IMR-90 (cell line): ENCODE measurements around the gene PVALEF. TPM values are rescaled to one million over a fixed set of nuclear protein-coding genes. Genes with fewer than 3 reads are reported as not detected.

Experiments used
- ATAC-seq: fragments of 200-7000 bp; cut with Tn5 transposase; 2 replicates; pipeline ENCODE4 v1.9.1; 2020; ENCODE audit warnings: low read depth, mild to moderate bottlenecking, moderate library complexity
- BruUV-seq: library from RNA; stranded (reverse); fragments of 400-500 nt; replicated peaks from 2 replicates; lab custom pipeline; 2021; lab: Mats Ljungman, UMichigan
- CTCF ChIA-PET: fragments of 300-600 bp; formaldehyde crosslinking; extraction: SDS; loops from one replicate; lab custom pipeline; 2021; ENCODE audit warnings: antibody characterized with exemption; lab: Yijun Ruan, JAX
- POLR2A ChIA-PET: fragments of 300-600 bp; sonication (Branson Sonifier 250); formaldehyde crosslinking; loops from one replicate; lab custom pipeline; 2022; ENCODE audit warnings: antibody characterized with exemption; ENCODE audit not compliant: unreplicated experiment; lab: Charles Lee
- DNase-seq: peaks from one replicate; pipeline ENCODE4 v3.0.0; 2013
- H2AFZ ChIP-seq: replicated peaks from 2 replicates; pipeline ENCODE3; 2013; ENCODE audit warnings: low read length, mild to moderate bottlenecking; ENCODE audit not compliant: poor library complexity
- H2AK5ac ChIP-seq: 2 replicates; pipeline ENCODE4 v1.6.1; 2013; ENCODE audit warnings: low read depth, low read length, inconsistent platforms
- H2AK9ac ChIP-seq: replicated peaks from 2 replicates; pipeline ENCODE3; 2013; ENCODE audit warnings: mild to moderate bottlenecking, low read depth, low read length, moderate library complexity; ENCODE audit not compliant: poor library complexity
- H2BK120ac ChIP-seq: 2 replicates; pipeline ENCODE4 v1.6.1; 2013; ENCODE audit warnings: low read depth, low read length, inconsistent platforms
- H2BK15ac ChIP-seq: 3 replicates; pipeline ENCODE4 v1.6.1; 2013; ENCODE audit warnings: low read depth, low read length, inconsistent platforms
- H2BK20ac ChIP-seq: 2 replicates; pipeline ENCODE4 v1.6.1; 2013; ENCODE audit warnings: low read depth, mild to moderate bottlenecking, inconsistent platforms, low read length, moderate library complexity
- H2BK5ac ChIP-seq: 2 replicates; pipeline ENCODE4 v1.6.1; 2013; ENCODE audit warnings: mild to moderate bottlenecking, low read depth, low read length, inconsistent platforms; ENCODE audit not compliant: poor library complexity, severe bottlenecking
- H3K14ac ChIP-seq: replicated peaks from 2 replicates; pipeline ENCODE4 v1.6.1; 2013; ENCODE audit warnings: low read depth, low read length, inconsistent platforms
- H3K18ac ChIP-seq: 2 replicates; pipeline ENCODE4 v1.6.1; 2013; ENCODE audit warnings: low read depth, low read length, control low read depth
- H3K23ac ChIP-seq: 2 replicates; pipeline ENCODE4 v1.6.1; 2013; ENCODE audit warnings: low read depth, low read length, inconsistent platforms
- H3K27ac ChIP-seq: 2 replicates; pipeline ENCODE4 v1.5.1; 2013; ENCODE audit warnings: mild to moderate bottlenecking, control low read depth, low read length; ENCODE audit not compliant: insufficient read depth
- H3K27me3 ChIP-seq: 2 replicates; pipeline ENCODE4 v1.6.1; 2013; ENCODE audit warnings: low read length; ENCODE audit not compliant: control insufficient read depth, insufficient read depth
- H3K36me3 ChIP-seq: 2 replicates; pipeline ENCODE4 v1.6.1; 2013; ENCODE audit warnings: low read length, mixed read lengths; ENCODE audit not compliant: control insufficient read depth, insufficient read depth
- H3K4ac ChIP-seq: 2 replicates; pipeline ENCODE4 v1.6.1; 2013; ENCODE audit warnings: low read depth, low read length, inconsistent platforms
- H3K4me1 ChIP-seq: 2 replicates; pipeline ENCODE4 v1.6.1; 2013; ENCODE audit warnings: low read length, mixed read lengths; ENCODE audit not compliant: control insufficient read depth, insufficient read depth
- H3K4me2 ChIP-seq: 2 replicates; pipeline ENCODE4 v1.6.1; 2013; ENCODE audit warnings: low read depth, mild to moderate bottlenecking, control low read depth, low read length, moderate library complexity
- H3K4me3 ChIP-seq: 2 replicates; pipeline ENCODE4 v1.5.1; 2013; ENCODE audit warnings: low read depth, mild to moderate bottlenecking, control low read depth, low read length, moderate library complexity; ENCODE audit not compliant: insufficient read depth
- H3K56ac ChIP-seq: 2 replicates; pipeline ENCODE4 v1.6.1; 2013; ENCODE audit warnings: low read length, inconsistent platforms; ENCODE audit not compliant: insufficient read depth; ENCODE audit errors: extremely low read depth
- H3K79me1 ChIP-seq, 2 experiments: 2 replicates each; pipeline ENCODE4 v1.6.1; 2013; ENCODE audit warnings: low read length in 2 of 2, inconsistent platforms in 1 of 2, low read depth in 1 of 2
- H3K9ac ChIP-seq: 2 replicates; pipeline ENCODE4 v1.6.1; 2013; ENCODE audit warnings: low read depth, low read length, control low read depth
- H3K9me1 ChIP-seq: 2 replicates; pipeline ENCODE4 v1.6.1; 2013; ENCODE audit warnings: low read length, inconsistent platforms; ENCODE audit not compliant: insufficient read depth
- H3K9me3 ChIP-seq: 2 replicates; pipeline ENCODE4 v1.6.1; 2013; ENCODE audit warnings: low read length; ENCODE audit not compliant: control insufficient read depth, insufficient read depth
- H4K20me1 ChIP-seq: 2 replicates; pipeline ENCODE4 v1.6.1; 2013; ENCODE audit warnings: low read length, inconsistent platforms; ENCODE audit not compliant: insufficient read depth
- H4K5ac ChIP-seq: 2 replicates; pipeline ENCODE4 v1.6.1; 2013; ENCODE audit warnings: mild to moderate bottlenecking, low read depth, low read length, control low read depth
- H4K8ac ChIP-seq, 2 experiments: 2 replicates each; pipeline ENCODE4 v1.6.1; 2013; ENCODE audit warnings: low read depth in 2 of 2, low read length in 2 of 2, control low read depth in 1 of 2, inconsistent platforms in 1 of 2
- H4K91ac ChIP-seq: 2 replicates; pipeline ENCODE4 v1.6.1; 2013; ENCODE audit warnings: low read depth, low read length, inconsistent platforms; ENCODE audit not compliant: insufficient read depth
- BHLHE40 ChIP-seq: fragments of 150-350 bp; IDR thresholded peaks from 2 replicates; pipeline ENCODE4 v1.6.1; 2016; ENCODE audit warnings: mild to moderate bottlenecking, low read depth, low read length
- CHD1 ChIP-seq: IDR thresholded peaks from 2 replicates; pipeline ENCODE4 v1.6.1; 2012; ENCODE audit warnings: low read depth, low read length, improper control_type of control experiment
- CTCF ChIP-seq: conservative IDR thresholded peaks from 2 replicates; pipeline ENCODE4 v1.5.1; 2012; ENCODE audit warnings: mild to moderate bottlenecking, low read depth, low read length, improper control_type of control experiment
- ELK1 ChIP-seq: fragments of 150-350 bp; IDR thresholded peaks from 2 replicates; pipeline ENCODE4 v1.6.1; 2016; ENCODE audit warnings: low read depth, mild to moderate bottlenecking, low read length, moderate library complexity, borderline replicate concordance
- FOS ChIP-seq: fragments of 150-350 bp; IDR thresholded peaks from 2 replicates; pipeline ENCODE4 v1.6.1; 2016; ENCODE audit warnings: low read depth, low read length
- MAFK ChIP-seq: IDR thresholded peaks from 2 replicates; pipeline ENCODE4 v1.6.1; 2012; ENCODE audit warnings: low read depth, low read length, improper control_type of control experiment
- MAZ ChIP-seq: IDR thresholded peaks from 2 replicates; pipeline ENCODE4 v1.6.1; 2012; ENCODE audit warnings: low read depth, mild to moderate bottlenecking, low read length, improper control_type of control experiment, moderate library complexity, borderline replicate concordance
- MXI1 ChIP-seq: IDR thresholded peaks from 2 replicates; pipeline ENCODE4 v1.6.1; 2012; ENCODE audit warnings: low read depth, mild to moderate bottlenecking, low read length, moderate library complexity, borderline replicate concordance
- POLR2A ChIP-seq: IDR thresholded peaks from 2 replicates; pipeline ENCODE4 v1.6.1; 2012; ENCODE audit warnings: mild to moderate bottlenecking, low read depth, low read length
- RCOR1 ChIP-seq: IDR thresholded peaks from 2 replicates; pipeline ENCODE4 v1.6.1; 2012; ENCODE audit warnings: mild to moderate bottlenecking, low read length, improper control_type of control experiment; ENCODE audit not compliant: insufficient replicate concordance
- RFX5 ChIP-seq: IDR thresholded peaks from 2 replicates; pipeline ENCODE4 v1.8.0; 2012; ENCODE audit warnings: low read depth, mild to moderate bottlenecking, low read length, moderate library complexity
- USF2 ChIP-seq: fragments of 150-350 bp; IDR thresholded peaks from 2 replicates; pipeline ENCODE4 v1.6.1; 2017; ENCODE audit warnings: mild to moderate bottlenecking, antibody characterized with exemption, low read length, low read depth
- WGBS, 2 experiments: methylation state at CpG; one replicate each; pipeline versions ENCODE4 v1.1.5 to v1.1.7; 2013; ENCODE audit warnings: missing lambda C conversion rate in 2 of 2; ENCODE audit not compliant: insufficient read length in 1 of 2; ENCODE audit errors: extremely low coverage in 2 of 2; 5-methylcytosine and 5-hydroxymethylcytosine counted together
- dilution Hi-C: fragments of 300-500 bp; cut with HindIII; formaldehyde crosslinking; loops from one replicate; pipeline ENCODE4 v1.14.3; 2018; ENCODE audit warnings: low sequenced_read_pairs; ENCODE audit not compliant: unreplicated experiment
- in situ Hi-C: fragments of 300-500 bp; cut with MboI; formaldehyde crosslinking; loops from 3 replicates; pipeline ENCODE4 v1.14.3; 2019; ENCODE audit warnings: low sequenced_read_pairs, inconsistent platforms, mixed read lengths
- intact Hi-C: fragments of 100-400 bp; cut with micrococcal nuclease; formaldehyde crosslinking; loops from 2 replicates; pipeline ENCODE4 v1.10.0; 2022
- polyA plus RNA-seq, 3 experiments: library from polyadenylated mRNA; depleted of rRNA; stranded (reverse); fragments of >200 nt; gene quantifications; 2 replicates each; pipeline ENCODE4 v1.2.3, GENCODE V29; 2012; ENCODE audit warnings: low replicate concordance in 1 of 3
- total RNA-seq: library from RNA; depleted of rRNA; stranded (reverse); fragments of >200 nt; gene quantifications from 2 replicates; pipeline ENCODE4 v1.2.3, GENCODE V29; 2012

PVALEF gene
- total and polyA plus RNA-seq, 2 of the 4 experiments (the other 2 are of a cell fraction), result not detected

GRCh38 chr17:81202318-81202717, 37.0 kb downstream of the PVALEF start:
- Histone ChIP-seq H3K4me1 (no peaks in the 10 kb centered on the region), H2AK5ac (no peak overlapping the region), H3K9me1 (no peaks in the 10 kb centered on the region), H2BK15ac (no peak overlapping the region), H3K79me1 (no peaks in the 10 kb centered on the region), H2AFZ (no peak overlapping the region), H3K9me3 (no peaks in the 10 kb centered on the region), H4K8ac (no peak overlapping the region), H3K4ac (no peak overlapping the region), H3K9ac (no peak overlapping the region), H3K4me2 (no peak overlapping the region), H2BK20ac (no peak overlapping the region), H2BK120ac (no peak overlapping the region), H4K91ac (no peak overlapping the region), H2AK9ac (no peak overlapping the region), H2BK5ac (no peak overlapping the region), H3K14ac (no peak overlapping the region), H3K27ac (no peak overlapping the region), H3K18ac (no peak overlapping the region), H3K56ac (no peak overlapping the region), H3K36me3 (peaks cover 6% of the 10 kb centered on the region; the same call in 1 of the 2 replicates), H3K4me3 (no peak overlapping the region), H4K5ac (no peak overlapping the region), H4K20me1 (peaks cover 5% of the 10 kb centered on the region; the same call in 1 of the 2 replicates), H3K23ac (no peak overlapping the region), H3K27me3 (no peaks in the 10 kb centered on the region)
- POLR2A ChIA-PET, result no interaction called here
- in situ Hi-C loops, result no loop called here
- no peak for TF ChIP-seq MAZ
- TF ChIP-seq BHLHE40, result no peak
- TF ChIP-seq FOS, result no peak
- no peak for TF ChIP-seq RCOR1
- TF ChIP-seq USF2, result no peak
- TF ChIP-seq MXI1, result no peak
- TF ChIP-seq CHD1, result no peak
- TF ChIP-seq MAFK, result no peak
- no peak for TF ChIP-seq RFX5
- TF ChIP-seq ELK1, result no peak
- TF ChIP-seq POLR2A, result no peak
- no peak for TF ChIP-seq CTCF
- DNase-seq, result no peak
- CTCF ChIA-PET, result no interaction called here
- intact Hi-C loops, result no loop called here
- no peak for ATAC-seq
- BruUV-seq, result no TSS peak
- 89% methylated on average over 3 of the region's 10 CpGs; no CpG with 5 or more reads in 1 of the 2 experiments for WGBS, 2 experiments
- dilution Hi-C loops, result no loop called here
